ENCODE data around the gene PRKAR1B.

- TF ChIP-seq CTCF (IDR thresholded peaks at IDR 0.05; ENCODE audit: insufficient read depth, low read depth, low read length) (no peak), EZH2 (IDR thresholded peaks at IDR 0.05; ENCODE audit: insufficient read depth, low read length) (no peak)
Observed at GRCh38 chr7:601036-601594, 126.0 kb downstream of the PRKAR1B start.

All from astrocyte (in vitro differentiated cells and primary cell).